ENCODE measurements around the gene GJD3.

Gene GJD3

GRCh38 chr17:40363111-40363827 lies 1.3 kb downstream of the GJD3 start:
- no peak for TF ChIP-seq CTCF (IDR thresholded peaks at IDR 0.05; ENCODE audit: low read length)
- no peak for TF ChIP-seq EZH2phosphoT487 (IDR thresholded peaks at IDR 0.05; ENCODE audit: low read length)
- no peak for TF ChIP-seq EZH2 (optimal IDR thresholded peaks at IDR 0.05; ENCODE audit: low read depth, low read length)
- Histone ChIP-seq H3K4me3 (ENCODE audit: low read length) (peak overlapping the region; percentile 61), H3K4me2 (ENCODE audit: low read depth, low read length) (peak overlapping the region; percentile 82; the same call in 1 of the 2 replicates), H3K27me3 (replicated peaks; ENCODE audit: insufficient read depth, low read length) (no peaks in the 10 kb centered on the region), H3K9me3 (replicated peaks; ENCODE audit: insufficient read depth, low read length) (no peaks in the 10 kb centered on the region), H3K36me3 (replicated peaks; ENCODE audit: insufficient read depth, low read length) (no peaks in the 10 kb centered on the region), H3K9ac (ENCODE audit: low read length) (no peak overlapping the region), H4K20me1 (ENCODE audit: insufficient read depth, low read length) (no peaks in the 10 kb centered on the region), H2AFZ (ENCODE audit: low read length) (peak overlapping the region; percentile 83), H3F3A (ENCODE audit: insufficient read depth, low read length) (0 out of 2 replicates have a peak, but pooled peaks cover under 1% of the 10 kb centered on the region), H3K4me1 (ENCODE audit: low read length) (peaks cover 4% of the 10 kb centered on the region; the same call in 1 of the 2 replicates), H3K27ac (ENCODE audit: low read length) (no peak overlapping the region), H3K9me2 (replicated peaks; ENCODE audit: insufficient read depth, low read length) (no peaks in the 10 kb centered on the region), H3K79me2 (ENCODE audit: low read length) (no peaks in the 10 kb centered on the region)
- DNase-seq: no peak

- H3K36me3 ChIP-seq (replicated peaks; ENCODE audit: insufficient read depth, low read length): no peaks in the 10 kb centered on the region
- H2AFZ ChIP-seq (ENCODE audit: low read length): peak overlapping the region; percentile 83; the same call in 1 of the 2 replicates
- TF ChIP-seq CTCF (IDR thresholded peaks at IDR 0.05; ENCODE audit: low read length) (peak; percentile 88), EZH2phosphoT487 (IDR thresholded peaks at IDR 0.05; ENCODE audit: low read length) (no peak)
- H3K9ac ChIP-seq (ENCODE audit: low read length): no peak overlapping the region; the same call in 1 of the 2 replicates
- H3F3A ChIP-seq (ENCODE audit: insufficient read depth, low read length): peaks cover 5% of the 10 kb centered on the region
- no peaks in the 10 kb centered on the region for H3K79me2 ChIP-seq (ENCODE audit: low read length)
- peaks cover 4% of the 10 kb centered on the region; the same call in 1 of the 2 replicates for H3K4me1 ChIP-seq (ENCODE audit: low read length)
- no peaks in the 10 kb centered on the region for H3K9me2 ChIP-seq (replicated peaks; ENCODE audit: insufficient read depth, low read length)
- no peak overlapping the region for H3K27ac ChIP-seq (ENCODE audit: low read length)
- peak; percentile 89 for DNase-seq
- H3K9me3 ChIP-seq (replicated peaks; ENCODE audit: insufficient read depth, low read length): no peaks in the 10 kb centered on the region
- H3K4me2 ChIP-seq (ENCODE audit: low read depth, low read length): peak overlapping the region; percentile 82; the same call in 1 of the 2 replicates
- H3K4me3 ChIP-seq (ENCODE audit: low read length): peak overlapping the region; percentile 61
- no peaks in the 10 kb centered on the region for H4K20me1 ChIP-seq (ENCODE audit: insufficient read depth, low read length)
- no peaks in the 10 kb centered on the region for H3K27me3 ChIP-seq (replicated peaks; ENCODE audit: insufficient read depth, low read length)
Measured at GRCh38 chr17:40362696-40363110, 1.8 kb downstream of the GJD3 start.

GRCh38 chr17:40361925-40362695 lies 2.4 kb downstream of the GJD3 start:
- peak overlapping the region; percentile 30; the same call in 1 of the 2 replicates for H2AFZ ChIP-seq (ENCODE audit: low read length)
- no peaks in the 10 kb centered on the region for H3K27me3 ChIP-seq (replicated peaks; ENCODE audit: insufficient read depth, low read length)
- H3K9ac ChIP-seq (ENCODE audit: low read length): no peak overlapping the region; the same call in 1 of the 2 replicates
- H3K79me2 ChIP-seq (ENCODE audit: low read length): no peaks in the 10 kb centered on the region
- peak; percentile 19 for DNase-seq
- H3K36me3 ChIP-seq (replicated peaks; ENCODE audit: insufficient read depth, low read length): no peaks in the 10 kb centered on the region
- peaks cover 9% of the 10 kb centered on the region for H3F3A ChIP-seq (ENCODE audit: insufficient read depth, low read length)
- H3K4me2 ChIP-seq (ENCODE audit: low read depth, low read length): peak overlapping the region; percentile 53; the same call in 1 of the 2 replicates
- H3K27ac ChIP-seq (ENCODE audit: low read length): no peak overlapping the region
- no peaks in the 10 kb centered on the region for H4K20me1 ChIP-seq (ENCODE audit: insufficient read depth, low read length)
- no peaks in the 10 kb centered on the region for H3K9me3 ChIP-seq (replicated peaks; ENCODE audit: insufficient read depth, low read length)
- H3K9me2 ChIP-seq (replicated peaks; ENCODE audit: insufficient read depth, low read length): no peaks in the 10 kb centered on the region
- H3K4me1 ChIP-seq (ENCODE audit: low read length): peaks cover 4% of the 10 kb centered on the region; the same call in 1 of the 2 replicates
- peak overlapping the region; percentile 57; the same call in 1 of the 2 replicates for H3K4me3 ChIP-seq (ENCODE audit: low read length)
- TF ChIP-seq EZH2 (optimal IDR thresholded peaks at IDR 0.05; ENCODE audit: low read depth, low read length) (no peak), EZH2phosphoT487 (IDR thresholded peaks at IDR 0.05; ENCODE audit: low read length) (no peak)

Measured in MM.1S (cell line).